Keratinocyte (primary cell): ENCODE results near the gene KIF21A.

ENCODE experiments used
- CTCF ChIP-seq, 3 experiments: IDR thresholded peaks in 1 of 3; conservative IDR thresholded peaks in 1 of 3; optimal IDR thresholded peaks in 1 of 3; 2 replicates in 2 of 3; 3 replicates in 1 of 3; pipeline versions ENCODE3 to v1.5.1; 2011; ENCODE audit warnings: low read length in 3 of 3, mild to moderate bottlenecking in 3 of 3, moderate library complexity in 2 of 3, control low read depth in 1 of 3, inconsistent platforms in 1 of 3; ENCODE audit not compliant: insufficient read depth in 2 of 3; ENCODE audit errors: extremely low read depth in 1 of 3
- EZH2 ChIP-seq: IDR thresholded peaks from one replicate; pipeline ENCODE4 v1.6.1; 2012; ENCODE audit warnings: inconsistent platforms, mild to moderate bottlenecking, low read length, moderate library complexity

GRCh38 chr12:39277416-39277815, 165.5 kb downstream of the KIF21A start:
- TF ChIP-seq CTCF (optimal IDR thresholded peaks at IDR 0.05 in 1 of 3, IDR thresholded peaks at IDR 0.05 in 1 of 3, conservative IDR thresholded peaks at IDR 0.05 in 1 of 3; ENCODE audit: extremely low read depth in 1 of 3, insufficient read depth in 2 of 3, low read length in 3 of 3) (no peak), EZH2 (no peak)
